Measurements from ENCODE around the gene CD14.
"Not testable (repeated sequence)": the region's sequence is repeated elsewhere in the genome, so short reads cannot be mapped to it uniquely, and the experiment has no call there.

CD14 gene

GRCh38 chr5:140633021-140633471 lies at the start of gene CD14:
Gene CD14 (minus strand): TSS chr5:140633175. CDS start chr5:140633071, 104 bp downstream.
- no peaks in the 10 kb centered on the region for H3K36me3 ChIP-seq (ENCODE audit: insufficient read depth, low read length)
- DNase-seq (ENCODE audit: low read depth, low spot score), result no peak
- no peak within 1 kb of the TSS for H3K27ac ChIP-seq
- H3K9me3 ChIP-seq (ENCODE audit: low read depth, low read length), result no peaks in the 10 kb centered on the region
- no peak within 1 kb of the TSS for H3K9ac ChIP-seq (ENCODE audit: insufficient read length)
- TF ChIP-seq FOXP2 (optimal IDR thresholded peaks at IDR 0.05; ENCODE audit: control extremely low read depth, extremely low read length, insufficient read depth) (no peak), EZH2 (IDR thresholded peaks at IDR 0.05) (no peak), POLR2AphosphoS5 (IDR thresholded peaks at IDR 0.05; ENCODE audit: borderline replicate concordance, low read depth, low read length) (no peak)
- H3K4me3 ChIP-seq, result no peak within 1 kb of the TSS

- DNase-seq (ENCODE audit: low read depth, low spot score), result no peak
- Histone ChIP-seq H3K9me3 (ENCODE audit: low read depth, low read length) (no peaks in the 10 kb centered on the region), H3K36me3 (ENCODE audit: insufficient read depth, low read length) (peaks cover 67% of the 10 kb centered on the region), H3K9ac (ENCODE audit: insufficient read length) (no peak overlapping the region), H3K4me3 (no peak overlapping the region), H3K27ac (no peak overlapping the region)
- no peak for TF ChIP-seq EZH2 (IDR thresholded peaks at IDR 0.05)
- TF ChIP-seq POLR2AphosphoS5 (IDR thresholded peaks at IDR 0.05; ENCODE audit: borderline replicate concordance, low read depth, low read length), result no peak
- no peak for TF ChIP-seq FOXP2 (optimal IDR thresholded peaks at IDR 0.05; ENCODE audit: control extremely low read depth, extremely low read length, insufficient read depth)
These were observed 46.0 kb upstream of the CD14 start for GRCh38 chr5:140678993-140679392.

GRCh38 chr5:140677947-140678346 lies 45.0 kb upstream of the CD14 start:
- Histone ChIP-seq H3K9me3 (ENCODE audit: low read depth, low read length) (no peaks in the 10 kb centered on the region), H3K36me3 (ENCODE audit: insufficient read depth, low read length) (peaks cover 70% of the 10 kb centered on the region), H3K4me3 (no peak overlapping the region), H3K9ac (ENCODE audit: insufficient read length) (no peak overlapping the region), H3K27ac (no peak overlapping the region)
- no peak for TF ChIP-seq POLR2AphosphoS5 (IDR thresholded peaks at IDR 0.05; ENCODE audit: borderline replicate concordance, low read depth, low read length)
- TF ChIP-seq FOXP2 (optimal IDR thresholded peaks at IDR 0.05; ENCODE audit: control extremely low read depth, extremely low read length, insufficient read depth), result no peak
- no peak for DNase-seq (ENCODE audit: low read depth, low spot score)

- DNase-seq (ENCODE audit: low read depth, low spot score), result no peak
- Histone ChIP-seq H3K9me3 (ENCODE audit: low read depth, low read length) (no peaks in the 10 kb centered on the region), H3K4me3 (no peak overlapping the region), H3K9ac (ENCODE audit: insufficient read length) (no peak overlapping the region), H3K27ac (no peak overlapping the region), H3K36me3 (ENCODE audit: insufficient read depth, low read length) (peaks cover 62% of the 10 kb centered on the region)
- TF ChIP-seq EZH2 (IDR thresholded peaks at IDR 0.05), result no peak
- no peak for TF ChIP-seq POLR2AphosphoS5 (IDR thresholded peaks at IDR 0.05; ENCODE audit: borderline replicate concordance, low read depth, low read length)
- TF ChIP-seq FOXP2 (optimal IDR thresholded peaks at IDR 0.05; ENCODE audit: control extremely low read depth, extremely low read length, insufficient read depth), result no peak
These were observed 41.7 kb upstream of the CD14 start for GRCh38 chr5:140674629-140675028.

- DNase-seq (ENCODE audit: low read depth, low spot score), result no peak
- Histone ChIP-seq H3K27ac (no peak overlapping the region), H3K9ac (ENCODE audit: insufficient read length) (no peak overlapping the region), H3K36me3 (ENCODE audit: insufficient read depth, low read length) (peaks cover 62% of the 10 kb centered on the region; the same call in 1 of the 2 replicates), H3K9me3 (ENCODE audit: low read depth, low read length) (no peaks in the 10 kb centered on the region), H3K4me3 (no peak overlapping the region)
- no peak for TF ChIP-seq FOXP2 (optimal IDR thresholded peaks at IDR 0.05; ENCODE audit: control extremely low read depth, extremely low read length, insufficient read depth)
- no peak for TF ChIP-seq EZH2 (IDR thresholded peaks at IDR 0.05)
- TF ChIP-seq POLR2AphosphoS5 (IDR thresholded peaks at IDR 0.05; ENCODE audit: borderline replicate concordance, low read depth, low read length), result no peak
These were observed 41.2 kb upstream of the CD14 start for GRCh38 chr5:140674211-140674610.

GRCh38 chr5:140673187-140673976 lies 40.4 kb upstream of the CD14 start, which contains the start of gene DND1:
Gene DND1 (minus strand): TSS chr5:140673576. CDS start chr5:140673542, 34 bp downstream.
- Histone ChIP-seq H3K9ac (ENCODE audit: insufficient read length) (no peak within 1 kb of the TSS), H3K9me3 (ENCODE audit: low read depth, low read length) (no peaks in the 10 kb centered on the region), H3K4me3 (no peak within 1 kb of the TSS), H3K36me3 (ENCODE audit: insufficient read depth, low read length) (peaks cover 65% of the 10 kb centered on the region; the same call in 1 of the 2 replicates), H3K27ac (no peak within 1 kb of the TSS)
- no peak for DNase-seq (ENCODE audit: low read depth, low spot score)
- TF ChIP-seq FOXP2 (optimal IDR thresholded peaks at IDR 0.05; ENCODE audit: control extremely low read depth, extremely low read length, insufficient read depth) (no peak), POLR2AphosphoS5 (IDR thresholded peaks at IDR 0.05; ENCODE audit: borderline replicate concordance, low read depth, low read length) (no peak; the same call in 1 of the 2 replicates), EZH2 (IDR thresholded peaks at IDR 0.05) (no peak)

GRCh38 chr5:140672455-140673186 lies 39.6 kb upstream of the CD14 start:
- H3K9me3 ChIP-seq (ENCODE audit: low read depth, low read length), result no peaks in the 10 kb centered on the region
- no peak overlapping the region for H3K4me3 ChIP-seq
- H3K9ac ChIP-seq (ENCODE audit: insufficient read length), result no peak overlapping the region
- H3K27ac ChIP-seq, result no peak overlapping the region
- H3K36me3 ChIP-seq (ENCODE audit: insufficient read depth, low read length), result peaks cover 65% of the 10 kb centered on the region; the same call in 1 of the 2 replicates
- no peak for DNase-seq (ENCODE audit: low read depth, low spot score)
- TF ChIP-seq FOXP2 (optimal IDR thresholded peaks at IDR 0.05; ENCODE audit: control extremely low read depth, extremely low read length, insufficient read depth) (no peak), EZH2 (IDR thresholded peaks at IDR 0.05) (no peak)

- Histone ChIP-seq H3K4me3 (no peak overlapping the region), H3K36me3 (ENCODE audit: insufficient read depth, low read length) (peaks cover 55% of the 10 kb centered on the region; the same call in 1 of the 2 replicates), H3K9me3 (ENCODE audit: low read depth, low read length) (no peaks in the 10 kb centered on the region), H3K27ac (peak overlapping the region; percentile 46; the same call in 1 of the 2 replicates), H3K9ac (ENCODE audit: insufficient read length) (no peak overlapping the region)
- TF ChIP-seq POLR2AphosphoS5 (IDR thresholded peaks at IDR 0.05; ENCODE audit: borderline replicate concordance, low read depth, low read length) (no peak), FOXP2 (optimal IDR thresholded peaks at IDR 0.05; ENCODE audit: control extremely low read depth, extremely low read length, insufficient read depth) (no peak), EZH2 (IDR thresholded peaks at IDR 0.05) (no peak)
- no peak for DNase-seq (ENCODE audit: low read depth, low spot score)
These were observed 38.6 kb upstream of the CD14 start for GRCh38 chr5:140671472-140672125.

GRCh38 chr5:140671035-140671434 lies 38.1 kb upstream of the CD14 start:
- H3K4me3 ChIP-seq; DNase-seq (ENCODE audit: low read depth, low spot score); H3K27ac ChIP-seq; H3K9ac ChIP-seq (ENCODE audit: insufficient read length); H3K9me3 ChIP-seq (ENCODE audit: low read depth, low read length): not testable (repeated sequence)
- H3K36me3 ChIP-seq (ENCODE audit: insufficient read depth, low read length), result peaks cover 50% of the 10 kb centered on the region; the same call in 1 of the 2 replicates

Measured in SK-N-MC (cell line).